Measurements from ENCODE around the gene GASK1A. TPM values are rescaled to one million over a fixed set of nuclear protein-coding genes. Genes with fewer than 3 reads are reported as not detected.

The GASK1A gene
- total and polyA plus RNA-seq, 2 of the 8 experiments (the other 6 are each of a cell fraction or from before 2014, with no cell fraction given), result 4.7 to 7.9 TPM

Other genes starting within 250 kb of the GASK1A start
- gene CCDC13, start 206.1 kb upstream of the GASK1A start, total RNA-seq (2021; fragmentation: NEBNext Ultra II Directional; extraction: Animal tissue kit (Norgen Biotek cat#: 25700)), result not detected in 2 replicates
- 0.06 and 0.09 TPM in 2 replicates for gene CCDC13, start 206.1 kb upstream of the GASK1A start, polyA plus RNA-seq (2011; rRNA removed)
- gene HIGD1A, start 174.8 kb upstream of the GASK1A start, total RNA-seq (2021; fragmentation: NEBNext Ultra II Directional; extraction: Animal tissue kit (Norgen Biotek cat#: 25700)), result 94.7 and 95.4 TPM in 2 replicates
- 33.5 and 67.3 TPM in 2 replicates for gene HIGD1A, start 174.8 kb upstream of the GASK1A start, polyA plus RNA-seq (2011; rRNA removed)
- gene ACKR2, start 169.9 kb upstream of the GASK1A start, total RNA-seq (2021; fragmentation: NEBNext Ultra II Directional; extraction: Animal tissue kit (Norgen Biotek cat#: 25700)), result 0.09 and 0.17 TPM in 2 replicates
- 0.09 and 0.12 TPM in 2 replicates for gene ACKR2, start 169.9 kb upstream of the GASK1A start, polyA plus RNA-seq (2011; rRNA removed)
- gene CYP8B1, start 103.4 kb upstream of the GASK1A start, total RNA-seq (2021; fragmentation: NEBNext Ultra II Directional; extraction: Animal tissue kit (Norgen Biotek cat#: 25700)), result not detected in 2 replicates
- not detected in 2 replicates for gene CYP8B1, start 103.4 kb upstream of the GASK1A start, polyA plus RNA-seq (2011; rRNA removed)
- gene ZNF662, start 73.2 kb upstream of the GASK1A start, total RNA-seq (2021; fragmentation: NEBNext Ultra II Directional; extraction: Animal tissue kit (Norgen Biotek cat#: 25700)), result not detected in 2 replicates
- gene ZNF662, start 73.2 kb upstream of the GASK1A start, polyA plus RNA-seq (2011; rRNA removed), result 0.03 TPM in 1 of 2 replicates, not detected in the other
- 13.6 and 15.6 TPM in 2 replicates for gene POMGNT2, start 126.8 kb downstream of the GASK1A start, total RNA-seq (2021; fragmentation: NEBNext Ultra II Directional; extraction: Animal tissue kit (Norgen Biotek cat#: 25700))
- gene POMGNT2, start 126.8 kb downstream of the GASK1A start, polyA plus RNA-seq (2011; rRNA removed), result 35.7 and 40.1 TPM in 2 replicates